ENCODE data around the gene KPNB1. TPM values are rescaled to one million over a fixed set of nuclear protein-coding genes. Genes with fewer than 3 reads are reported as not detected.

Gene KPNB1
- total RNA-seq, 1 experiment from 2014 or later: 437 TPM

- ChIA-PET CTCF (no interaction called here), POLR2A (ENCODE audit: unreplicated experiment) (no interaction called here)
- no peaks in the 10 kb centered on the region for H3K9me2 ChIP-seq (replicated peaks; ENCODE audit: low read length)
Observed at GRCh38 chr17:47604598-47604927, 45.2 kb upstream of the KPNB1 start.

GRCh38 chr17:47605011-47605410 is 44.7 kb upstream of the KPNB1 start:
- no peak overlapping the region for H3K4me2 ChIP-seq (ENCODE audit: low read length)
- H3K9me2 ChIP-seq (replicated peaks; ENCODE audit: low read length): no peaks in the 10 kb centered on the region
- no TSS peak for BruUV-seq (replicated peaks)
- ChIA-PET POLR2A (ENCODE audit: unreplicated experiment) (no interaction called here), CTCF (interaction anchor here (0.6 kb wide), 1 partner anchor 319 kb away, joined by 3 read pairs; no protein-coding TSS in a partner anchor)
- H3K4me1 ChIP-seq (ENCODE audit: insufficient read depth, low read length): no peaks in the 10 kb centered on the region
- ATAC-seq (no peak), DNase-seq (no peak)
- no peaks in the 10 kb centered on the region for H4K20me1 ChIP-seq (ENCODE audit: low read length)
- TF ChIP-seq, protein P1, sequence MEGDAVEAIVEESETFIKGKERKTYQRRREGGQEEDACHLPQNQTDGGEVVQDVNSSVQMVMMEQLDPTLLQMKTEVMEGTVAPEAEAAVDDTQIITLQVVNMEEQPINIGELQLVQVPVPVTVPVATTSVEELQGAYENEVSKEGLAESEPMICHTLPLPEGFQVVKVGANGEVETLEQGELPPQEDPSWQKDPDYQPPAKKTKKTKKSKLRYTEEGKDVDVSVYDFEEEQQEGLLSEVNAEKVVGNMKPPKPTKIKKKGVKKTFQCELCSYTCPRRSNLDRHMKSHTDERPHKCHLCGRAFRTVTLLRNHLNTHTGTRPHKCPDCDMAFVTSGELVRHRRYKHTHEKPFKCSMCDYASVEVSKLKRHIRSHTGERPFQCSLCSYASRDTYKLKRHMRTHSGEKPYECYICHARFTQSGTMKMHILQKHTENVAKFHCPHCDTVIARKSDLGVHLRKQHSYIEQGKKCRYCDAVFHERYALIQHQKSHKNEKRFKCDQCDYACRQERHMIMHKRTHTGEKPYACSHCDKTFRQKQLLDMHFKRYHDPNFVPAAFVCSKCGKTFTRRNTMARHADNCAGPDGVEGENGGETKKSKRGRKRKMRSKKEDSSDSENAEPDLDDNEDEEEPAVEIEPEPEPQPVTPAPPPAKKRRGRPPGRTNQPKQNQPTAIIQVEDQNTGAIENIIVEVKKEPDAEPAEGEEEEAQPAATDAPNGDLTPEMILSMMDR (conservative IDR thresholded peaks at IDR 0.05; ENCODE audit: low read depth, low read length): no peak
- TF ChIP-seq EZH2phosphoT487 (IDR thresholded peaks at IDR 0.05; ENCODE audit: borderline replicate concordance, low read length) (no peak), EZH2 (IDR thresholded peaks at IDR 0.05; ENCODE audit: low read length, unreplicated experiment) (no peak)
- H3K27me3 ChIP-seq (ENCODE audit: low read length): no peaks in the 10 kb centered on the region
- no peak overlapping the region for H3K4me3 ChIP-seq (ENCODE audit: low read length)
- no peak overlapping the region for H3K9ac ChIP-seq (ENCODE audit: low read length)
- H2AFZ ChIP-seq (ENCODE audit: low read length): no peak overlapping the region
- H3K27ac ChIP-seq (ENCODE audit: low read length): no peak overlapping the region
- peaks cover 5% of the 10 kb centered on the region for H3F3A ChIP-seq (ENCODE audit: low read length, unreplicated experiment)
- no peaks in the 10 kb centered on the region for H3K9me3 ChIP-seq (ENCODE audit: low read length)
- peaks cover 75% of the 10 kb centered on the region for H3K36me3 ChIP-seq (ENCODE audit: low read depth, low read length)
- H3K79me2 ChIP-seq (ENCODE audit: low read length): no peaks in the 10 kb centered on the region
- intact Hi-C loops (cut with micrococcal nuclease): no loop called here

More at GRCh38 chr17:47604598-47604927, 45.2 kb upstream of the KPNB1 start:
- H4K20me1 ChIP-seq (ENCODE audit: low read length): no peaks in the 10 kb centered on the region
- no TSS peak for BruUV-seq (replicated peaks)
- no peak for ATAC-seq
- H3F3A ChIP-seq (ENCODE audit: low read length, unreplicated experiment): peaks cover 5% of the 10 kb centered on the region
- H3K9me3 ChIP-seq (ENCODE audit: low read length): no peaks in the 10 kb centered on the region
- no peak overlapping the region for H3K4me2 ChIP-seq (ENCODE audit: low read length)
- H3K9ac ChIP-seq (ENCODE audit: low read length): no peak overlapping the region
- H3K27ac ChIP-seq (ENCODE audit: low read length): no peak overlapping the region
- no peak overlapping the region for H2AFZ ChIP-seq (ENCODE audit: low read length)
- H3K4me3 ChIP-seq (ENCODE audit: low read length): no peak overlapping the region
- no peaks in the 10 kb centered on the region for H3K79me2 ChIP-seq (ENCODE audit: low read length)
- no peak for TF ChIP-seq EZH2 (IDR thresholded peaks at IDR 0.05; ENCODE audit: low read length, unreplicated experiment)
- intact Hi-C loops (cut with micrococcal nuclease): no loop called here
- H3K27me3 ChIP-seq (ENCODE audit: low read length): no peaks in the 10 kb centered on the region
- H3K4me1 ChIP-seq (ENCODE audit: insufficient read depth, low read length): no peaks in the 10 kb centered on the region
- H3K36me3 ChIP-seq (ENCODE audit: low read depth, low read length): peaks cover 76% of the 10 kb centered on the region
- DNase-seq: no peak

GRCh38 chr17:47607481-47607880 is 42.2 kb upstream of the KPNB1 start:
- POLR2A ChIA-PET (ENCODE audit: unreplicated experiment): no interaction called here
- TF ChIP-seq EZH2 (IDR thresholded peaks at IDR 0.05; ENCODE audit: low read length, unreplicated experiment) (no peak), EZH2phosphoT487 (IDR thresholded peaks at IDR 0.05; ENCODE audit: borderline replicate concordance, low read length) (no peak)
- TF ChIP-seq, protein P1 (conservative IDR thresholded peaks at IDR 0.05; ENCODE audit: low read depth, low read length): no peak
- DNase-seq (no peak), ATAC-seq (no peak)
- no peaks in the 10 kb centered on the region for H3K9me3 ChIP-seq (ENCODE audit: low read length)
- no peaks in the 10 kb centered on the region for H3K27me3 ChIP-seq (ENCODE audit: low read length)
- H3K79me2 ChIP-seq (ENCODE audit: low read length): no peaks in the 10 kb centered on the region
- H3K4me3 ChIP-seq (ENCODE audit: low read length): no peak overlapping the region
- no peaks in the 10 kb centered on the region for H4K20me1 ChIP-seq (ENCODE audit: low read length)
- BruUV-seq (replicated peaks): no TSS peak
- peaks cover 62% of the 10 kb centered on the region for H3K36me3 ChIP-seq (ENCODE audit: low read depth, low read length)
- peaks cover 13% of the 10 kb centered on the region for H3K4me1 ChIP-seq (ENCODE audit: insufficient read depth, low read length)
- no peak overlapping the region for H3K4me2 ChIP-seq (ENCODE audit: low read length)
- no peak overlapping the region for H3K27ac ChIP-seq (ENCODE audit: low read length)
- peaks cover 5% of the 10 kb centered on the region for H3F3A ChIP-seq (ENCODE audit: low read length, unreplicated experiment)
- intact Hi-C loops (cut with micrococcal nuclease): no loop called here
- CTCF ChIA-PET: no interaction called here
- no peak overlapping the region for H2AFZ ChIP-seq (ENCODE audit: low read length)
- no peak overlapping the region for H3K9ac ChIP-seq (ENCODE audit: low read length)
- no peaks in the 10 kb centered on the region for H3K9me2 ChIP-seq (replicated peaks; ENCODE audit: low read length)

All from PC-3 (cell line).